Cardiac fibroblast (primary cell): ENCODE results near the gene EXOSC6.
"Not testable (repeated sequence)": the region's sequence is repeated elsewhere in the genome, so short reads cannot be mapped to it uniquely, and the experiment has no call there.

Experiments
- DNase-seq, 2 donors: peaks; one replicate each; pipeline versions ENCODE4 v3.0.0 to v3.0.0-alpha.2; 2010; ENCODE audit warnings: low read depth in 2 of 2
- H3K4me3 ChIP-seq, 2 donors: replicated peaks in 1 of 2; 1 replicate in 1 of 2; 2 replicates in 1 of 2; pipeline ENCODE4 v1.5.1; 2011; ENCODE audit warnings: low read depth in 2 of 2, low read length in 2 of 2, mild to moderate bottlenecking in 2 of 2, moderate library complexity in 1 of 2
- TF ChIP-seq, protein P1 (sequence below): IDR thresholded peaks from one replicate; pipeline ENCODE4 v1.5.1; 2011; ENCODE audit warnings: low read depth, mild to moderate bottlenecking, low read length, inconsistent platforms

EXOSC6 gene

DNA sequence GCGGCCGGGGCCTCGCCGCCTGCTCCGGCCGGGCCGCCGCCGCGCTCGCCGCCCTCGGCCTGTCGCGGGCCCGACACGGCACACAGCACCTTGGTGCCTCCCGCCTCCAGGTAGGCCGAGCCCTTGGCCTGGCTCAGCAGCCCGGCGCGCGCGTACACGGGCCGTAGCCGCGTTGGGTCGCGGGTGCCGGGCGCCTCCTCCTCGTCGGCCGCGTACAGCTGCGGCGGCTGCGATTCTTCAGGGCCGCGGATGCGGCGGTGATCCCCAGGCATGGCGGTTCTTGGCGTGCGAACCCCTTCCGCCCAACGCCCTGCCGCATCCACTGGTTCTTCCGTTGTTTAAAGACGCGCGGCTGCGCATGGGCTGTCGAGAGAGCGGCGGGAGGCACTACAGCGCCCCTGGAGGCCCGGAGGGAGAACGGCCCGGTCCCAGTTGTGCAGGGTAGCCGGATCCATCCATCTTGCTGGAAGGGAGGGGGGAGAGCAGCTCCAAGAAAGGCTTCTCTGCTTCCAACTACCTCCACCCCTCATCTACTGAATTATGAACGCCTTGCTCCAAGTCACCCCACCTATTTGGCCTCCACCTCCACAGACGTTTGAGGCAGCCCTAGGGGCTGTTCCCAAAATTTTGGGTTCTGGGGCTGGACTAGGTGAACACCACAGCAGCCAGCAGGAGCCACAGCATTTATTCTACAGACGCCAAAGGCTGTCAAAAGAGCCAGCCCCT lies at the start of gene EXOSC6:
Gene EXOSC6, minus strand, starts transcription at position 312 of the 726 bp plus-strand sequence. Its CDS starts 40 bp downstream, at position 272.
- DNase-seq = peak; percentile 94 to 96

DNA sequence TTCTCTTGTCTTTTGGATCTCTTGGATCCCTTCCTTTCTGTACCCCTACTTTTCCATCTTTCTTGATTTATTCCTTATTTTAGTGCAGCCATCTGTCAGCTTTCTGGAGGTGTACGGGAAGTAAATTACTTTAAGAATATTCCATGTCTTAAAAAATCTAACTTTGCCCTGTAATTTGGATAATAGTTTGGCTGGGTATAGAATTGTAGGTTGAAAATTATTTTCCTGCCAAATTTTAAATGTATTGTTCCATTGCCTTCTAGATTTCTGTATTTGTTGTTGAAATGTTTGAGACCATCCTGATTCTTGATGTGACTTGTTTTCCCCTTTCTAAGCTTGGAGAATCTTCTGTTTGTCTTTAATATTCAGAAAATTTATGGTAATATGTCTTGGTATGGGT lies 49.4 kb upstream of the EXOSC6 start:
- TF ChIP-seq, protein P1, sequence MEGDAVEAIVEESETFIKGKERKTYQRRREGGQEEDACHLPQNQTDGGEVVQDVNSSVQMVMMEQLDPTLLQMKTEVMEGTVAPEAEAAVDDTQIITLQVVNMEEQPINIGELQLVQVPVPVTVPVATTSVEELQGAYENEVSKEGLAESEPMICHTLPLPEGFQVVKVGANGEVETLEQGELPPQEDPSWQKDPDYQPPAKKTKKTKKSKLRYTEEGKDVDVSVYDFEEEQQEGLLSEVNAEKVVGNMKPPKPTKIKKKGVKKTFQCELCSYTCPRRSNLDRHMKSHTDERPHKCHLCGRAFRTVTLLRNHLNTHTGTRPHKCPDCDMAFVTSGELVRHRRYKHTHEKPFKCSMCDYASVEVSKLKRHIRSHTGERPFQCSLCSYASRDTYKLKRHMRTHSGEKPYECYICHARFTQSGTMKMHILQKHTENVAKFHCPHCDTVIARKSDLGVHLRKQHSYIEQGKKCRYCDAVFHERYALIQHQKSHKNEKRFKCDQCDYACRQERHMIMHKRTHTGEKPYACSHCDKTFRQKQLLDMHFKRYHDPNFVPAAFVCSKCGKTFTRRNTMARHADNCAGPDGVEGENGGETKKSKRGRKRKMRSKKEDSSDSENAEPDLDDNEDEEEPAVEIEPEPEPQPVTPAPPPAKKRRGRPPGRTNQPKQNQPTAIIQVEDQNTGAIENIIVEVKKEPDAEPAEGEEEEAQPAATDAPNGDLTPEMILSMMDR = no peak
- DNase-seq = no peak

More for the DNA sequence above, at the start of gene EXOSC6:
- TF ChIP-seq, protein P1 = peak; percentile 93
- peak within 1 kb of the TSS; percentile 41 to 58 for H3K4me3 ChIP-seq

DNA sequence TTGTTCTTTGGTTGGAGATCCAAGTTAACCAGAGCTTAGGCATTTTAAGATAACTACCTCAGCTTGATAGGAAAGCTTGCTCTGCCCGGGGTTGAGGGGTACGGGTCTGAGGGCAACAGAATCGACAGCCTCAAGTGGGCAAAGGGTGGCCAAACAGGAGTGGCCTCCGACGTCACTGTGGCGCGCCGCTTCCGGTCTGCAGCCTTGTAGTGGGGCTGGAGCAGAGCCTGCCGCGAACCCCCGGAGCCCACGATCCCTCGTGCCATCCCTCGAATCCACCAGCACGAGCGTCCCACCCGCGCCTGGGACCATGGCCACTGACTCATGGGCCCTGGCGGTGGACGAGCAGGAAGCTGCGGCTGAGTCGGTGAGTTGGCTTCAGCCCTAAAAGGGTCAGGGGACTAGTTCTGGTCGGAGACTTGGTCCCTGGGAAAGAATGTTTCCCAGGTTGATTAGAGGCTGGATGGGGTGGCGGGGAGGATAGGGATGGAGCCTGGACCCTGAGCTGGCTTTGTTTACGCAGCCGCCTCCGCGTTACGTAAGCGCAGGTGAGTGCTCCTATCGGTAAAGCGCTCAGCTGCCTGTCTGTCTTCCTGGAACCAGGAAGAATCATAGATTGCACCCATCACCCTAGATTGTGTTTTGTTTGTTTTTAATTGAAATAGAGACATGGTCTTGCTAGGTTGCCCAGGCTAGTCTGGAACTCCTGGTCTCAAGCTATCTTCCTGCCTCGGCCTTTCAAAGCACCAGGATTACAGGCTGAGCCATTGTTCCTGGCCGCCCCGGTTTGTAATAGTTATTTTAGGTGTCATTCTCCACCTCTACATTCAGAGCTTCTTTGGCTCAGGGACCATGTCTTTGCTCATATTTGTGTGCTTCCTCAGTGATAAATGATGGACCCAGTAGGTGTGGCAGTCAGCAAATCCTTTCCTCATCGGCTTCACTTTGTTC lies 47.5 kb upstream of the EXOSC6 start, which contains the start of gene DDX19B:
Gene DDX19B, plus strand, starts transcription at position 199 of the 951 bp plus-strand sequence. Its CDS starts 112 bp downstream, at position 311.
- DNase-seq = peak; percentile 64 to 72
- TF ChIP-seq, protein P1 = peak; percentile 3
- H3K4me3 ChIP-seq = peak within 1 kb of the TSS; percentile 76 to 94

More for the DNA sequence above, 49.4 kb upstream of the EXOSC6 start:
- H3K4me3 ChIP-seq = no peak overlapping the region

DNA sequence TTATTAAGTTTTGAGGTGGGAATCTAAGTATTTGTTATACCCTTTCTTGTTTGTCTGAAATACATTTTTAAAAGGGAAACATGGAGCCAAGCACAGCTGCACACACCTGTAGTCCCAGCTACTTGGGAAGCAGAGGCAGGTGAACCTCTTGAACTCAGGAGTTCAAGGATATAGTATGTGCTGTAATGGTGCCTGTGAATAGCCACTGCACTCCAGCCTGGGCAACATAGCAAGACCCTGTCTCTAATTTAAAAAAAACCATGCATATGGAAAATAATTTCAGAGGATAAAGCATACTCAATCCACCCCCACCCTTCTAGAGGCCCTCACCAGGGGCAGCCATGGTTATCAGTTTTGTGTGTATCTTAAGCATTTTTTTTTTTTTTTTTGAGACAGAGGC lies 43.9 kb upstream of the EXOSC6 start:
- DNase-seq = no peak
- TF ChIP-seq, protein P1 = no peak
- no peak overlapping the region for H3K4me3 ChIP-seq

DNA sequence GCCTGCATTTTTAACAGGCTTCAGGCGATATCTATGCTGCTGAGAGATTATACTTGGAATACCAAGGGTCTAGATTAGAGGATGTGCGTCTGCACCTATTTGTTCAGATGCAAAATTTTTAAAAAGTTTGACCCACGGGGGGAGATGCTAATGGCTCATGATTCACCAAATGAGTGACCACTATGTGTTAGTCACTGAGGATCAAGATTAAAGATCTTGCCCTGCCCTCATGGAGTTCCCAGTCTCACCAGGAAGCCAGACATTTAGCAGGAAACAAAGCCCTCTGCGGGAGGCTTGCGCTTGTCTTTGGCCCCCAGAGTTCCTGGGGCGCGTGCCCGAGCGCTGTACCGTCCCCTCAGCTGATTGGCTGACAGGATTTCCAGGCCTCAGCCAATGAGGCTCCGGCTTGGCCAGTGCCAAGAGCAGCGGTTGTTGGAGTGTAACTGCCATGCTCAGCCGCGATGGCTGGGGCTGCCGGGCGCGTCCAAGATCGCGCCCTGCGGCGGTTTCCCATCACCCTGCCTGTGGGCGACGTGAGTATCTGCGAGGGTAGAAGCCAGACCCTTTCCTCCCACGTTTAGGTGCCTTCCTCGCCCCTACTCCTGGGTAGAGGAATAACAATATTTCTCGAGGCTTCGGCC lies 42.8 kb upstream of the EXOSC6 start:
- DNase-seq = no peak

DNA sequence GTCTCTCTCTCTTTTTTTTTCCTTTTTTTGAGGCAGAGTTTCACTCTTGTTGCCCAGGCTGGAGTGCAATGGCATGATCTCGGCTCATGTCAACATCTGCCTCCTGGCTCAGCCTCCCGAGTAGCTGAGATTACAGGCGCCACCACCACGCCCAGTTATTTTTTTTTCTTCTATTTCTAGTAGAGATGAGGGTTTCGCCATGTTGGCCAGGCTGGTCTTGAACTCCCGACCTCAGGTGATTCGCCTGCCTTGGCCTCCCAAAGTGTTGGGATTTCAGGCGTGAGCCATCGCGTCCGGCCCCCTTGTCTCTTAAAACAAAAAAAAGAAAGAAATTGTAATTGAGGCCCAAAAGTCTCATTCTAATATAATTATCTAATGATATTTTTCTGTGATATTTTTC lies 40.4 kb upstream of the EXOSC6 start:
- H3K4me3 ChIP-seq, DNase-seq: not testable (repeated sequence)

More for the DNA sequence above, 42.8 kb upstream of the EXOSC6 start:
- H3K4me3 ChIP-seq = no peak overlapping the region
- TF ChIP-seq, protein P1 = no peak
